Mucosa of descending colon (tissue), 3 donors: Measurements from ENCODE around the gene IPO4. TPM values are rescaled to one million over a fixed set of nuclear protein-coding genes. Genes with fewer than 3 reads are reported as not detected.
A peak's percentile ranks its signal among the peaks of the same experiment; 100 is the strongest.

ENCODE experiments used
- ATAC-seq: fragments of 200-7000 bp; cut with Tn5 transposase; one replicate; pipeline ENCODE4 v1.9.1; 2020; ENCODE audit warnings: mild to moderate bottlenecking, moderate library complexity
- DNase-seq, 3 donors: peaks; one replicate each; pipeline ENCODE4 v3.0.0-alpha.2; 2020
- H3K36me3 ChIP-seq: fragments of 200-600 bp; one replicate; pipeline ENCODE4 v1.8.0; 2021; ENCODE audit warnings: low read depth, mild to moderate bottlenecking
- H3K4me1 ChIP-seq: fragments of 200-600 bp; one replicate; pipeline ENCODE4 v1.8.0; 2021; ENCODE audit warnings: low read depth, mild to moderate bottlenecking
- H3K4me3 ChIP-seq: fragments of 200-600 bp; one replicate; pipeline ENCODE4 v1.8.0; 2021; ENCODE audit warnings: mild to moderate bottlenecking
- H3K9me3 ChIP-seq: fragments of 200-600 bp; one replicate; pipeline ENCODE4 v1.8.0; 2021; ENCODE audit warnings: mild to moderate bottlenecking
- CTCF ChIP-seq: fragments of 200-600 bp; IDR thresholded peaks from one replicate; pipeline ENCODE4 v1.8.0; 2022; ENCODE audit warnings: antibody characterized with exemption, mild to moderate bottlenecking
- intact Hi-C, 2 donors: fragments of 100-400 bp; cut with DNase I in 1 of 2; cut with micrococcal nuclease in 1 of 2; formaldehyde crosslinking; loops; one replicate each; pipeline versions ENCODE4 v1.11.0 to v1.11.1; 2022; cut with DNase I, micrococcal nuclease
- total RNA-seq, 3 donors: library from RNA; stranded (reverse); fragmentation: NEBNext Ultra II Directional in 2 of 3; extraction: Animal tissue kit (Norgen Biotek cat#: 25700) in 2 of 3; gene quantifications; one replicate each; pipeline versions ENCODE4 v1.2.1 to v1.2.4, GENCODE V29; 2021 to 2023
- donor health status: DM: no; HTN: no; CAD: no; lungs with moderate emphysema.
- donor health status: DM: no; HTN: no; CAD: no.
- donor health status: DM: no; HTN: yes; CAD: no.

Gene IPO4
- total RNA-seq, 3 donors from 2014 or later = 23.2 to 29.3 (median 26.8) TPM

GRCh38 chr14:24189460-24189859, 844 bp upstream of the IPO4 start:
- DNase-seq (no peak), ATAC-seq (no peak)
- intact Hi-C loops = no loop called here
- no peak for TF ChIP-seq CTCF
- no peaks in the 10 kb centered on the region for H3K36me3 ChIP-seq
- H3K4me1 ChIP-seq = peaks cover 8% of the 10 kb centered on the region
- no peak overlapping the region for H3K4me3 ChIP-seq
- H3K9me3 ChIP-seq = no peaks in the 10 kb centered on the region

GRCh38 chr14:24189059-24189375, 401 bp upstream of the IPO4 start:
- no peak for TF ChIP-seq CTCF

DNA sequence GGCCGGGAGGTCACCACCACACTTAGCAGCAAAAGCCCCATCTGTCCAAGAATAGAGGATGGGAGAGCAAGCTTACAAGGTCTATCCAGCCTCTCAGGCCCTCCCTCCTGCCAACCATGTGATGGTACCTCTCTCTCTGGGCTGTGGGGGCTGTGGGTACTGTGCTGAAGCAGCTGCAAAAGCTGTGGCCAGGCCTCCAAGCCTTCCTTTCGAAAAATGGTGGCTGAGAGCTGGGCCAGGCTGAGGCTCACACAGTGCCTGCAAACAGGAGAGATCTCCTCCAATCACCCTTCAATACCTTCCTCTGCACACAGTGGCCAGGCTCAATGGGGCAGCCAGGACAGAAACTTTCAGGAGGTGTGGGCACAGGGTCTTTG, 1.1 kb downstream of the IPO4 start:
- intact Hi-C loops = no loop called here

More at GRCh38 chr14:24189059-24189375, 401 bp upstream of the IPO4 start:
- intact Hi-C loops = no loop called here
- DNase-seq (no peak), ATAC-seq (no peak)
- Histone ChIP-seq H3K4me3 (peak overlapping the region; percentile 20), H3K36me3 (no peaks in the 10 kb centered on the region), H3K9me3 (no peaks in the 10 kb centered on the region), H3K4me1 (peaks cover 7% of the 10 kb centered on the region)

DNA sequence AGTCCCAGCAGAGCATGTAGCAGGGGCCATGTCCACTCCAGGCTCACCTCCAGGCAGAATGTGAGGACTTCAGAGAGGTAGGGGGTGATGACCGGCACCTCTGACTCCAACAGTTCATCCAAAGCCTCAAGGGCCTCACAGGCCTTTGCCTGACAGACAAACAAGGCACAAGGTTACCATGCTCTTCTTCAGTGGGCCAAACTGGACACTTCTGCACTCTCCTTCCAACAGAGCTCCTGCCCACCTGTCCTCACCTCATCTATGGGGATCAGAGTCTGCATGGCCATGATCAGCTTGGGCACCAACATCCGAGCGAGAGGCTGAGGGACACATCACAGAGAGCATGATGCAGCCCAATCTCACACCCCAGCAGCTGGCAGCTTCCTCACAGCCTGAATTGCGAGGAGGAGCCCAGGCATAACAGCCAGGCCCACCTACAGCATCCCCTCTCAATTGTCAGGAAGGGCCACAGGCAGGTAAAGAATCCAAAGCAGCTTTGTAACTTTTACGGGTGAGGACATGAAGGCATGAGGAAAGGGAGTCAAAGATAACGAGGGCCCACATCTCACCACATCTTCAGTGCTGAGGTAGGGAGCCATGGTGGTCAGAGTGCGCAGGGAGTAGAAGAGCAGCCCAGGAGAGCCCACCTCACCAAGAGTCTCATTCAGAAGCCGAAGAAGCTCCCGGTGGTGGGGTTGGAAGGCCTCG, 1.6 kb downstream of the IPO4 start:
- TF ChIP-seq CTCF = no peak
- no peak for DNase-seq
- ATAC-seq = no peak
- H3K4me1 ChIP-seq = peaks cover 7% of the 10 kb centered on the region
- no peak overlapping the region for H3K4me3 ChIP-seq
- no peaks in the 10 kb centered on the region for H3K36me3 ChIP-seq
- no peaks in the 10 kb centered on the region for H3K9me3 ChIP-seq
- intact Hi-C loops = no loop called here

More for the DNA sequence above, 1.1 kb downstream of the IPO4 start:
- no peak overlapping the region for H3K4me3 ChIP-seq
- H3K36me3 ChIP-seq = no peaks in the 10 kb centered on the region
- no peak for TF ChIP-seq CTCF
- DNase-seq = no peak
- ATAC-seq = no peak
- no peaks in the 10 kb centered on the region for H3K9me3 ChIP-seq
- peaks cover 7% of the 10 kb centered on the region for H3K4me1 ChIP-seq

- Histone ChIP-seq H3K9me3 (no peaks in the 10 kb centered on the region), H3K36me3 (no peaks in the 10 kb centered on the region), H3K4me3 (no peak overlapping the region), H3K4me1 (peaks cover 7% of the 10 kb centered on the region)
- TF ChIP-seq CTCF = no peak
- ATAC-seq (no peak), DNase-seq (no peak)
- intact Hi-C loops = no loop called here
These were observed 2.9 kb downstream of the IPO4 start for GRCh38 chr14:24185741-24186140.

DNA sequence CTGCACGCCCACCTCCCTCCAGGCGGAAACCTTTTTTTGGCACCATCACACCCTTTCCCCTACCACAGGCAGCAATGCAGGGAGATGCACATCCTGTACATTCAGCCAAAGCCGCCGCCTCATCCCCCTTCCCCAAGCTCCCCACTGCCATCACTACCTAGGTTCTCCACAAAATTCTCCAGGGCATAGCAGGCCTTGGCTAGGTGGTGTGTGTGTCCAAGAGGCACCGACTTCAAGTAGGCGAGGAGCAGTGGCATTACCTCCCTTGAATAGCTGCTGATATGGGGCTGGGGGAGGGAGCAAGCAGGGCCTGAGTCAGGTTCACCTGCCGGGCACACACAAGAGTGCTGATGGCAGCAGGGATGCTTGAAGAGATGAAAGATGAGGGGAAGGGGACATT, 3.6 kb downstream of the IPO4 start:
- H3K4me3 ChIP-seq = no peak overlapping the region
- no peak for DNase-seq
- no peaks in the 10 kb centered on the region for H3K9me3 ChIP-seq
- no peak for ATAC-seq
- intact Hi-C loops = no loop called here
- H3K4me1 ChIP-seq = peaks cover 7% of the 10 kb centered on the region
- H3K36me3 ChIP-seq = no peaks in the 10 kb centered on the region
- no peak for TF ChIP-seq CTCF
